K562 (cell line): ENCODE data around the gene STRA8. TPM values are rescaled to one million over a fixed set of nuclear protein-coding genes. Genes with fewer than 3 reads are reported as not detected.

Experiments
- ARHGAP35 ChIP-seq: fragments of 450-650 bp; IDR thresholded peaks from 2 replicates; pipeline ENCODE4 v1.6.1; 2018; ENCODE audit not compliant: partially characterized antibody
- BRD4 ChIP-seq: fragments of 200-600 bp; sonication (generic); IDR thresholded peaks from 2 replicates; pipeline ENCODE4 v1.6.1; 2017; ENCODE audit warnings: inconsistent platforms
- DMBX1 ChIP-seq: fragments of 250-450 bp; sonication (Bioruptor Pico); IDR thresholded peaks from 2 replicates; pipeline ENCODE4 v1.8.0; 2022; ENCODE audit warnings: inconsistent platforms, mild to moderate bottlenecking, moderate library complexity, borderline replicate concordance
- ILK ChIP-seq: fragments of 450-650 bp; IDR thresholded peaks from 2 replicates; pipeline ENCODE4 v1.6.1; 2016; ENCODE audit warnings: missing genetic modification characterization, low read depth, mild to moderate bottlenecking, missing compliant biosample characterization, moderate library complexity, borderline replicate concordance
- KLF10 ChIP-seq: fragments of 250-450 bp; sonication (Bioruptor Pico); IDR thresholded peaks from 2 replicates; pipeline ENCODE4 v1.6.1; 2021; ENCODE audit warnings: matching md5 sums
- KLF13 ChIP-seq: fragments of 450-650 bp; IDR thresholded peaks from 2 replicates; pipeline ENCODE4 v1.6.1; 2016; ENCODE audit warnings: missing genetic modification characterization, low read depth, mild to moderate bottlenecking, missing compliant biosample characterization, moderate library complexity, borderline replicate concordance
- MTA3 ChIP-seq: fragments of 450-650 bp; formaldehyde crosslinking; IDR thresholded peaks from 2 replicates; pipeline ENCODE4 v1.6.1; 2017; ENCODE audit warnings: mild to moderate bottlenecking, borderline replicate concordance
- NCOA4 ChIP-seq: fragments of 450-650 bp; IDR thresholded peaks from 2 replicates; pipeline ENCODE4 v1.6.1; 2018; ENCODE audit warnings: mild to moderate bottlenecking; ENCODE audit not compliant: partially characterized antibody
- NCOR1 ChIP-seq: fragments of 450-650 bp; IDR thresholded peaks from 2 replicates; pipeline ENCODE4 v1.6.1; 2016; ENCODE audit warnings: mild to moderate bottlenecking, moderate library complexity
- PKNOX1 ChIP-seq: fragments of 450-650 bp; IDR thresholded peaks from 2 replicates; pipeline ENCODE4 v1.6.1; 2016
- RAD51 ChIP-seq: fragments of 450-650 bp; IDR thresholded peaks from 2 replicates; pipeline ENCODE4 v1.7.1; 2016; ENCODE audit warnings: low read depth, mild to moderate bottlenecking, borderline replicate concordance
- RFX5 ChIP-seq: IDR thresholded peaks from 2 replicates; pipeline ENCODE4 v1.6.1; 2011; ENCODE audit warnings: low read depth, mild to moderate bottlenecking, improper control_type of control experiment, low read length
- TRIM25 ChIP-seq: fragments of 450-650 bp; IDR thresholded peaks from 2 replicates; pipeline ENCODE4 v1.7.0; 2016; ENCODE audit warnings: borderline replicate concordance
- ZBED1 ChIP-seq: IDR thresholded peaks from 2 replicates; pipeline ENCODE4 v1.6.1; 2014
- ZBTB49 ChIP-seq: sonication (generic); formaldehyde crosslinking; IDR thresholded peaks from 2 replicates; pipeline ENCODE4 v1.8.0; 2022; ENCODE audit warnings: missing genetic modification reagents, mild to moderate bottlenecking, borderline replicate concordance
- ZFP36 ChIP-seq: fragments of 150-350 bp; IDR thresholded peaks from 2 replicates; pipeline ENCODE4 v1.6.1; 2018; ENCODE audit warnings: low read length, low read depth; ENCODE audit not compliant: partially characterized antibody
- polyA plus RNA-seq, 8 experiments: library from polyadenylated mRNA; depleted of rRNA in 4 of 8; stranded (reverse) in 5 of 8; unstranded in 3 of 8; fragments of >200 nt; fragmentation: Nextera tagmentation in 2 of 8; fragmentation: Illumina TruSeq in 1 of 8; extraction: Ambion mirVana in 2 of 8; extraction: Trizol in 1 of 8; gene quantifications; 2 replicates each; pipeline versions ENCODE4 v1.2.1 to v1.2.3, GENCODE V29; 2011 to 2014; ENCODE audit warnings: inconsistent platforms in 1 of 8, missing spikeins in 1 of 8
- total RNA-seq, 7 experiments: library from RNA; depleted of rRNA in 6 of 7; stranded (reverse); fragments of >200 nt in 6 of 7; fragmentation: Illumina TruSeq in 2 of 7; extraction: Trizol in 2 of 7; gene quantifications; 2 replicates each; pipeline versions ENCODE4 v1.2.1 to v1.2.3, GENCODE V29; 2011 to 2021; ENCODE audit warnings: low replicate concordance in 1 of 7
- TF ChIP-seq, protein P1 (sequence below): fragments of 250-450 bp; sonication (Bioruptor Pico); IDR thresholded peaks from 2 replicates; pipeline ENCODE4 v1.4.0; 2020; ENCODE audit warnings: mild to moderate bottlenecking, moderate library complexity, borderline replicate concordance
- TF ChIP-seq, protein P2 (sequence below): fragments of 200-800 bp; sonication (Bioruptor generic); IDR thresholded peaks from 2 replicates; pipeline ENCODE4 v1.6.1; 2017; ENCODE audit warnings: missing genetic modification characterization, missing compliant biosample characterization

Gene STRA8
- total and polyA plus RNA-seq, 9 of the 15 experiments (the other 6 are each of a cell fraction or from before 2014, with no cell fraction given) = not detected

DNA sequence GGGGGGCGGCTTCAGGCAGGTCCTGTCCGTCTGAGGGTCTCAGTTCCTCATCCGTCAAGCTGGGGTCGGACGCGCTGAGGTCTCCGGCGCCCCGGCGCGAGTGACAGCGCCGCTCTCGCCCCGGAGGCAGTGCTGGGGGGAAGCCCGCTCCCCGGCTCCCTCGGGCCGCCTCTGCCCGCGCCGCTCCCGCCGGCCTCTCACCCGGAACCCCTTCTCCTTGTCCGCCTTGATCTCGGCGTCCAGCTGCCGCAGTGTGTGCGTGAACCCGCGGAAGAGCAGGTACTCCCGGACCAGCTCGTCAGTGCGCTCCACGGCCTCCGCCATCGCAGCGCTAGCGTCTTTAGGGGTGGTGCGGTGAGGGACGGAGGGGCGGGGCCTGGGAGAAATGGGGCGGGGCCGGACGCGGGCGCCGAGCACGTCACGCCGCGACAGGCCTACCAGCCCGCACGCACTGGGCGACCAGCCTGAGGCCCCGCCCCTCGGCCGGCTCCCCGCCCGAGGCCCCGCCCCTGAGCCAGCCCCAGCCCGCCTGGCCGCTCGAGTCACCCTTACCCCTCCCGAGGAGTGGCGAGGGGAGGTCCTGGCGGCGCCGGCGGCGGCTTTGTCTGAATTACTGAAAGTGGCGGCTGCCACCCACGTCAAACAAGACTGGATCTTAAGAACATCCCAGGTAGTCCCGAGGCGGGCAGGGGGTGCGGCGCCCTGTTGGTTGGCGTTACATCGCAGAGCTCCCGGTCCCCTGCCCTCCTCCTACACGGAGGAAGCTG, 22.3 kb upstream of the STRA8 start, which contains the start of gene WDR91 (continued):
- TF ChIP-seq PKNOX1 (peak; percentile 60), MTA3 (peak; percentile 9; the same call in 1 of the 2 replicates), NCOR1 (no peak), DMBX1 (no peak), ZFP36 (no peak), RFX5 (no peak), ZBED1 (no peak), BRD4 (no peak), ARHGAP35 (no peak), KLF13 (tag) (0 out of 2 replicates have a peak, but pooled peaks have one; percentile 54), ZBTB49 (CRISPR knock-in tag) (no peak), TRIM25 (no peak), RAD51 (no peak), NCOA4 (no peak), ILK (tag) (no peak), KLF10 (no peak)
- TF ChIP-seq, protein P1, sequence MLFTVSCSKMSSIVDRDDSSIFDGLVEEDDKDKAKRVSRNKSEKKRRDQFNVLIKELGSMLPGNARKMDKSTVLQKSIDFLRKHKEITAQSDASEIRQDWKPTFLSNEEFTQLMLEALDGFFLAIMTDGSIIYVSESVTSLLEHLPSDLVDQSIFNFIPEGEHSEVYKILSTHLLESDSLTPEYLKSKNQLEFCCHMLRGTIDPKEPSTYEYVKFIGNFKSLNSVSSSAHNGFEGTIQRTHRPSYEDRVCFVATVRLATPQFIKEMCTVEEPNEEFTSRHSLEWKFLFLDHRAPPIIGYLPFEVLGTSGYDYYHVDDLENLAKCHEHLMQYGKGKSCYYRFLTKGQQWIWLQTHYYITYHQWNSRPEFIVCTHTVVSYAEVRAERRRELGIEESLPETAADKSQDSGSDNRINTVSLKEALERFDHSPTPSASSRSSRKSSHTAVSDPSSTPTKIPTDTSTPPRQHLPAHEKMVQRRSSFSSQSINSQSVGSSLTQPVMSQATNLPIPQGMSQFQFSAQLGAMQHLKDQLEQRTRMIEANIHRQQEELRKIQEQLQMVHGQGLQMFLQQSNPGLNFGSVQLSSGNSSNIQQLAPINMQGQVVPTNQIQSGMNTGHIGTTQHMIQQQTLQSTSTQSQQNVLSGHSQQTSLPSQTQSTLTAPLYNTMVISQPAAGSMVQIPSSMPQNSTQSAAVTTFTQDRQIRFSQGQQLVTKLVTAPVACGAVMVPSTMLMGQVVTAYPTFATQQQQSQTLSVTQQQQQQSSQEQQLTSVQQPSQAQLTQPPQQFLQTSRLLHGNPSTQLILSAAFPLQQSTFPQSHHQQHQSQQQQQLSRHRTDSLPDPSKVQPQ (CRISPR knock-in tag) = 0 out of 2 replicates have a peak, but pooled peaks have one; percentile 66
- TF ChIP-seq, protein P2, sequence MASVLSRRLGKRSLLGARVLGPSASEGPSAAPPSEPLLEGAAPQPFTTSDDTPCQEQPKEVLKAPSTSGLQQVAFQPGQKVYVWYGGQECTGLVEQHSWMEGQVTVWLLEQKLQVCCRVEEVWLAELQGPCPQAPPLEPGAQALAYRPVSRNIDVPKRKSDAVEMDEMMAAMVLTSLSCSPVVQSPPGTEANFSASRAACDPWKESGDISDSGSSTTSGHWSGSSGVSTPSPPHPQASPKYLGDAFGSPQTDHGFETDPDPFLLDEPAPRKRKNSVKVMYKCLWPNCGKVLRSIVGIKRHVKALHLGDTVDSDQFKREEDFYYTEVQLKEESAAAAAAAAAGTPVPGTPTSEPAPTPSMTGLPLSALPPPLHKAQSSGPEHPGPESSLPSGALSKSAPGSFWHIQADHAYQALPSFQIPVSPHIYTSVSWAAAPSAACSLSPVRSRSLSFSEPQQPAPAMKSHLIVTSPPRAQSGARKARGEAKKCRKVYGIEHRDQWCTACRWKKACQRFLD (CRISPR knock-in tag) = peak; percentile 49; the same call in 1 of the 2 replicates
